ENCODE results near the gene GAREM2. TPM values are rescaled to one million over a fixed set of nuclear protein-coding genes. Genes with fewer than 3 reads are reported as not detected.

GAREM2 gene
- polyA plus RNA-seq, 2 of the 4 experiments (the other 2 are of a cell fraction) = 5.1 to 5.9 TPM

DNA sequence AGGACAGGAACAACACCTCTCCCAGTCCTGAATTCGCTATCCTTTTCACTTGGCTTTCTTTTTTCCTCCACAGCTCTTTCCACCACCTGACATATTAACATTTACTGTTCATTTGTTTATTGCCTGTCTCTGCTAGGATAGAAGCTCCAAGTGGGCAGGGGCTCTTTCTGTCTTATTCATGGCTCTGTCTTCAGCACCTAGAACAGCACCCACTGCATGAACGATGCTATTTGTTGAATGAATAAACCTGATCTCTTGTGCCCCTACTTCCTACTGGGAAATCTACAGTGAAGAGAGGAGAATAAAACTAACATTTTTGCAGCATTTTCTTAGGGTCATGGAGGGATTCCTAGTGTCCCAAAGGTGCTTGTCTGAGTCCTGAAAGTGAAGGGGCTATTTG lies 24.4 kb upstream of the GAREM2 start:
- no peaks in the 10 kb centered on the region; the same call in 1 of the 3 replicates for H3K9me3 ChIP-seq
- POLR2A ChIA-PET = no interaction called here
- peak; percentile 83 for TF ChIP-seq REST (IDR thresholded peaks at IDR 0.05)
- 0 out of 2 replicates have a peak, but pooled peaks have one; percentile 36 for TF ChIP-seq EHMT2 (IDR thresholded peaks at IDR 0.05; ENCODE audit: low read depth)
- no peak for TF ChIP-seq RFX5 (IDR thresholded peaks at IDR 0.05)
- CTCF ChIA-PET = interaction anchor here (0.6 to 13.5 kb wide), 5 partner anchors 13 to 440 kb away, joined by 3 to 280 read pairs (median 4); partner anchors contain the start of gene KIF3C
- H3K4me3 ChIP-seq = no peak overlapping the region
- H3K4me2 ChIP-seq = no peak overlapping the region
- H3K27ac ChIP-seq = no peak overlapping the region
- DNase-seq (ENCODE audit: low read depth in 1 of 2, low spot score in 1 of 2) (no peak), ATAC-seq (peak in 1 of 2 experiments; percentile 19; a peak in 1 of 6 replicates), FAIRE-seq (no peak)
- 39% methylated on average over 2 of the region's 2 CpGs for WGBS (ENCODE audit: missing lambda C conversion rate)
- peaks cover 22% of the 10 kb centered on the region for H3K4me1 ChIP-seq

- DNase-seq (ENCODE audit: low read depth in 1 of 2, low spot score in 1 of 2) (no peak), ATAC-seq (no peak; a peak in 2 of 6 replicates), FAIRE-seq (no peak)
- TF ChIP-seq TFCP2L1 (CRISPR knock-in tag; IDR thresholded peaks at IDR 0.05) (no peak), PHF8 (IDR thresholded peaks at IDR 0.05; ENCODE audit: borderline replicate concordance, low read depth) (no peak), ZSCAN20 (CRISPR knock-in tag; IDR thresholded peaks at IDR 0.05) (no peak), HDAC2 (IDR thresholded peaks at IDR 0.05) (no peak), FOXS1 (CRISPR knock-in tag; IDR thresholded peaks at IDR 0.05) (no peak), RCOR1 (IDR thresholded peaks at IDR 0.05; ENCODE audit: low read depth, low read length) (no peak), RAD21 (conservative IDR thresholded peaks at IDR 0.05 in 1 of 2, IDR thresholded peaks at IDR 0.05 in 1 of 2) (no peak), HOXA7 (CRISPR knock-in tag; IDR thresholded peaks at IDR 0.05) (no peak), BHLHE40 (IDR thresholded peaks at IDR 0.05; ENCODE audit: low read depth, low read length) (no peak), MAZ (IDR thresholded peaks at IDR 0.05; ENCODE audit: borderline replicate concordance, low read depth, low read length) (no peak), CBX2 (IDR thresholded peaks at IDR 0.05; ENCODE audit: borderline replicate concordance, low read depth) (no peak), RARB (CRISPR knock-in tag; IDR thresholded peaks at IDR 0.05) (no peak), ZFP36 (IDR thresholded peaks at IDR 0.05; ENCODE audit: borderline replicate concordance, partially characterized antibody) (no peak), FOSL2 (IDR thresholded peaks at IDR 0.05) (no peak), FOSL2 (CRISPR knock-in tag; IDR thresholded peaks at IDR 0.05) (no peak), USF2 (IDR thresholded peaks at IDR 0.05) (no peak), EP300 (IDR thresholded peaks at IDR 0.05) (no peak), CHD2 (IDR thresholded peaks at IDR 0.05; ENCODE audit: low read length, partially characterized antibody) (no peak), POLR2AphosphoS2 (conservative IDR thresholded peaks at IDR 0.05; ENCODE audit: low read length) (no peak), NR3C1 (IDR thresholded peaks at IDR 0.05) (no peak)
- TF ChIP-seq, protein P1, sequence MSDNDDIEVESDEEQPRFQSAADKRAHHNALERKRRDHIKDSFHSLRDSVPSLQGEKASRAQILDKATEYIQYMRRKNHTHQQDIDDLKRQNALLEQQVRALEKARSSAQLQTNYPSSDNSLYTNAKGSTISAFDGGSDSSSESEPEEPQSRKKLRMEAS (IDR thresholded peaks at IDR 0.05) = no peak
- Histone ChIP-seq H3K4me2 (no peak overlapping the region), H3K4me3 (no peak overlapping the region), H3K9me3 (peaks cover 8% of the 10 kb centered on the region), H3K4me1 (0 out of 3 replicates have a peak, but pooled peaks cover 4% of the 10 kb centered on the region), H3K27ac (no peak overlapping the region)
- ChIA-PET CTCF (interaction anchor here (12.0 to 13.5 kb wide), 2 partner anchors 163 to 199 kb away, joined by 240 to 280 read pairs; partner anchors contain the start of gene KIF3C), POLR2A (no interaction called here)
- 73% methylated on average over 12 of the region's 12 CpGs for WGBS (ENCODE audit: missing lambda C conversion rate)
Measured at GRCh38 chr2:26150243-26150642, 22.6 kb upstream of the GAREM2 start.

Measured in A549 (cell line).